Activated naive CD4-positive, alpha-beta T cell treated with anti-CD3 and anti-CD28 coated beads, Interleukin-2, amount 50 U/mL, for 72 hours (primary cell): Measurements from ENCODE around the gene RAD51B. TPM values are rescaled to one million over a fixed set of nuclear protein-coding genes. Genes with fewer than 3 reads are reported as not detected.
A peak's percentile ranks its signal among the peaks of the same experiment; 100 is the strongest.

ENCODE experiments used
- ATAC-seq, 2 donors: fragments of 150-1000 bp; cut with Tn5 transposase; 2 replicates each; pipeline ENCODE4 v1.10.0; 2021; ENCODE audit warnings: mild to moderate bottlenecking in 2 of 2, moderate library complexity in 2 of 2
- DNase-seq, 2 donors: peaks; one replicate each; pipeline ENCODE4 v3.0.0; 2021 to 2022; ENCODE audit warnings: low spot score in 2 of 2
- H3K27ac Mint-ChIP-seq, 2 donors: one replicate each; pipeline ENCODE4 v1.8.0; 2022; ENCODE audit warnings: mild to moderate bottlenecking in 2 of 2, mixed read lengths in 2 of 2
- H3K36me3 Mint-ChIP-seq, 2 donors: one replicate each; pipeline ENCODE4 v1.8.0; 2022; ENCODE audit warnings: mixed read lengths in 2 of 2
- H3K9me3 Mint-ChIP-seq, 2 donors: one replicate each; pipeline ENCODE4 v1.8.0; 2022; ENCODE audit warnings: mixed read lengths in 2 of 2
- total RNA-seq, 2 donors: library from RNA; stranded (reverse); gene quantifications; one replicate each; pipeline ENCODE4 v1.2.3, GENCODE V29; 2022

RAD51B gene
- total RNA-seq, 2 donors from 2014 or later, result 36.5 to 53.0 TPM

DNA sequence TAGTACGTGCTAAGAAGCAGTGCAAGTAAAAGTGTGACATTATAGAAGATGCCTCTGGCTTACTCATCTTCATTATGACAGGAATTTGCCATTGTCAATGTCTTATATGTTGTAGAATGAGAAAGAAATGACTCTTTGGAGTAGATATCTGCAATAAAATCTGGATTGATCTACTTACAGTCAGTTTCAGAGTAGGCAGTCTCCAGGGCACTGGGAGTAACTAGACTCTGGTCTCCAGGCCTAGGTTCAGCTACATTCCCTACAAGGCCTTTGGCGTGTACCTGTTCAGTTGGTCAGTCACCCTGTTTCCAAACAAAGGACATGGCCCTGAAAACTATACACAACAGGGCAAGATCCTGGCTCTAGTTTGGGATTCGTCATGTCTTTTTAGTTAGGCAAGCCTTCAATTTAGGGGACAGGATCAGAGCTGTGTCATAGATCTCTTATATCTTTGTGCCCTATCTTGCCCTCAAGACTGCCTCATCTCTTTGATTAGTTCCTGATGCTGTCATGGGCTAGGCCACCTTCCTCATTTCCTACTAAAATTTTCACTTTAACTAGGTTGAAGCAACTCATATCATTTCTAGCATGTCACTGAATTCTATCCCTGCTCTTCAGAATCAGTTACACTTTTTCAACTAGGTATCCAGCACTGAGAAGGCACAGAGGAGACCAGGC, 410.0 kb downstream of the RAD51B start:
- no peaks in the 10 kb centered on the region for H3K9me3 Mint-ChIP-seq
- H3K36me3 Mint-ChIP-seq, result peaks cover 0 to 4% of the 10 kb centered on the region in 2 donors
- ATAC-seq, result peak; percentile 42 to 72
- no peak for DNase-seq
- peak overlapping the region; percentile 33 to 43 for H3K27ac Mint-ChIP-seq

- H3K36me3 Mint-ChIP-seq, result peaks cover 0 to 4% of the 10 kb centered on the region in 2 donors
- H3K9me3 Mint-ChIP-seq, result no peaks in the 10 kb centered on the region
- H3K27ac Mint-ChIP-seq, result peak overlapping the region in 1 of 2 donors; percentile 43
- ATAC-seq, result peak; percentile 38 to 43
- no peak for DNase-seq
Measured at GRCh38 chr14:68230202-68230949, 410.8 kb downstream of the RAD51B start.

GRCh38 chr14:68230950-68231717, 411.6 kb downstream of the RAD51B start:
- Mint-ChIP-seq H3K9me3 (no peaks in the 10 kb centered on the region), H3K36me3 (peaks cover 0 to 4% of the 10 kb centered on the region in 2 donors), H3K27ac (no peak overlapping the region)
- DNase-seq, result no peak
- no peak for ATAC-seq

DNA sequence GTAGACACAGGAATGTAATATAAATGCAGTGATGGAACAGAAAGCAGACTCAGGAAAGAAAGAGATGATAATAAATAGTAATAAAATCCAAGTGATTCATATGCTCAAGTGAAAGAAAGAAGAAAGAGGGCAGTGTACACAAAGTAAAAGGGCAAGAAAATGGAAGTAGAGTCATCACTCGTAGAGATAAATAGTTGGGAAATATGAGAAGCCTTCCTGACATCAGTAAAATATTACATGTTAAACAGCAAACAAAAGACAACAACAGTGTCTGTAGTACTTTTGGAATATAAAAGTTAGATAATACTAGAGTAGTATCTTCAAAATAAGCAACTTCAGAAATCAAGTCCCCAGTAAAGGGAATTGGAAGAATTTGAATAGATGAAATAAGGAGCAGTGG, 412.3 kb downstream of the RAD51B start:
- DNase-seq (no peak), ATAC-seq (no peak)
- Mint-ChIP-seq H3K27ac (no peak overlapping the region), H3K36me3 (no peaks in the 10 kb centered on the region), H3K9me3 (no peaks in the 10 kb centered on the region)

DNA sequence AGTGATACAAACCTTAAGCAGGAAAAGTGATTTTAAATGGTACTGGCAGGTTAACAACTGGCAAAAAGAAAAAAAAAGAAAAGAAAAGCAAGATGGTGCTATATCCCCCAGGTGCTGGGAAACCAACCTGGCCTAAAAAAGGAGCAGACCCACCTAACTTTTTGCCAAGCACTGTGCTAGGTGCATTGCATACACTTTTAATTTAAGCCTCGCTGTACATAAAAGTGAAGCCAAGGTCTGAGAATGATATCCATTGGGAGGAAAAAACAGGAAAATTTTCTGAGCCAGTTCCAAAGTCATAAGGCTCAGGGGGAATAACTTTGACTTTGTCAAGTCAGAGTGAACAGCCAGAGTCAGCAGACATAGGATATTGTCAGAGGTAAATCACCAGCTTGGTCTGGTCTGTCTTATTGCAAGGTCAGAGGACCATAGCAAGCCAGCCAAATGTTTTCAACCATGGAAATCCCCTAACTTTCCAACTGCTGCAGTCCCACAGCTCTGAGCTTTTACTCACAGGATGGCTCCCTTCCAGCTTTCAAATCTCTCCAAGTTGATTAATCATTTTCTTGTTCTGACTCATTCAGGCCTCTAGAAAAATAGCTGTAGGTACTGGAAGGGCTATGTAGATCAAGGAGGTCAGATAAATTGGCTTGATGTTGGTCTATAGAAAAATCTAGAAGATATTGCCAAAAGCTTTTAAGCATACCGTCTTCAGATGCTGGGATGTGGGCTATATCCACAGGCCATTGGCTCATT, 412.9 kb downstream of the RAD51B start:
- ATAC-seq (peak; percentile 88 to 94), DNase-seq (peak; percentile 49 to 70)
- Mint-ChIP-seq H3K36me3 (no peaks in the 10 kb centered on the region), H3K27ac (no peak overlapping the region), H3K9me3 (no peaks in the 10 kb centered on the region)

- ATAC-seq, result no peak
- no peaks in the 10 kb centered on the region for H3K9me3 Mint-ChIP-seq
- no peaks in the 10 kb centered on the region for H3K36me3 Mint-ChIP-seq
- H3K27ac Mint-ChIP-seq, result no peak overlapping the region
- no peak for DNase-seq
Measured at GRCh38 chr14:68233101-68233784, 413.7 kb downstream of the RAD51B start.

DNA sequence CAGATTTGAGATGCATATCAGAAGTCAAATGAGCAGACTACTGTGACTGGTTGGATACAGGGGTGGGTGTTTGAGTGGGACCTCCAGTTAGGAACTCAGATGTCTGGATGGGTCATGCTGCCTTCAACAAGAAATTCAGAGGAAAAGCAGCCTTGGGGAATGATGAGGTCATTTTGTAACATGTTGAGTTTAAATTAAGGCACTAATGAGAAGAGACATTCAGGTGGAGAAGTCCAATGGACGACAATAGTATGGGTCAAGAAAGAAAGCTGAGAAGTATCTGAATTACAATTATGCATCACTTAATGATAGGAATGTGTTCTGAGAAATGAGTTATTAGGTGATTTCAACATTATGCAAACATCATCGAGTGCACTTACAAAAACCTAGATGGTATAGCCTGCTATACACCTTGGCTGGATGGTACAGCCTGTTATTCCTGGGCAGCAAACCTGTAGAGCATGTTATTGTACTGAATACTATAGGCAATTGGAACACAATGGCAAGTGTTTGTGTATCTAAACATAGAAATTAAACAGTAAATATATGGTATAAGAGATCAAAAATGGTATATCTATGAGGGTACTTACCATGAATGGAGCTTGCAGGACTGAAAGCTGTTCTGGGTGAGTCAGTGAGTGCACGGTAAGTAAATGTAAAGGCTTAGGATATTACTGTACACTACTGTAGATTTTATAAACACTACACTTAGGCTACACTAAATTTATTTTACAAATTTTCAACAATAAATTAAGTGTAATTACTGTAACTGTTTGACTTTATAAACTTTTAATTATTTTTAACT, 414.7 kb downstream of the RAD51B start:
- DNase-seq, result no peak
- ATAC-seq, result no peak
- Mint-ChIP-seq H3K27ac (no peak overlapping the region), H3K9me3 (no peaks in the 10 kb centered on the region), H3K36me3 (no peaks in the 10 kb centered on the region)

GRCh38 chr14:68235011-68235410, 415.4 kb downstream of the RAD51B start:
- DNase-seq (no peak), ATAC-seq (no peak)
- Mint-ChIP-seq H3K27ac (no peak overlapping the region), H3K9me3 (no peaks in the 10 kb centered on the region), H3K36me3 (no peaks in the 10 kb centered on the region)

GRCh38 chr14:68236582-68237458, 417.2 kb downstream of the RAD51B start:
- Mint-ChIP-seq H3K9me3 (no peaks in the 10 kb centered on the region), H3K36me3 (no peaks in the 10 kb centered on the region), H3K27ac (no peak overlapping the region)
- no peak for ATAC-seq
- no peak for DNase-seq

DNA sequence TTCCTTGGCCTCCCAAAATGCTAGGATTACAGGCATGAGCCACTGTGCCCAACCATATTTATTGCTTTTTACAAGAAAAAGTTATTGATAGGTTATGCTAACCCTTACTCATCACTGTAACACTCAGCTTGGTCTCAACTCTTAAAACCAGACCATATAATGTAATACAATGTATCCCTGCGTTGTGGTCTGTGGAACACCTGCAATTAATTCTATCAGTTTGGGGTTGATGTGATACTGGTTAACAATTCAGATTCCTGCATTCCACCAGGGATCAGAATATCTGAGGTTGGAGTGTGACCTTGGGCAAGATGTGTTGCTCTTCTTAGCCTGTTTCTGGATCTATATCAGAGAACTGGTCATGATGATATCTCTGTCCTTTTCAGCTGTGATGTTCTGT, 419.0 kb downstream of the RAD51B start:
- no peak for DNase-seq
- no peak for ATAC-seq
- no peaks in the 10 kb centered on the region for H3K9me3 Mint-ChIP-seq
- no peak overlapping the region for H3K27ac Mint-ChIP-seq
- no peaks in the 10 kb centered on the region for H3K36me3 Mint-ChIP-seq

DNA sequence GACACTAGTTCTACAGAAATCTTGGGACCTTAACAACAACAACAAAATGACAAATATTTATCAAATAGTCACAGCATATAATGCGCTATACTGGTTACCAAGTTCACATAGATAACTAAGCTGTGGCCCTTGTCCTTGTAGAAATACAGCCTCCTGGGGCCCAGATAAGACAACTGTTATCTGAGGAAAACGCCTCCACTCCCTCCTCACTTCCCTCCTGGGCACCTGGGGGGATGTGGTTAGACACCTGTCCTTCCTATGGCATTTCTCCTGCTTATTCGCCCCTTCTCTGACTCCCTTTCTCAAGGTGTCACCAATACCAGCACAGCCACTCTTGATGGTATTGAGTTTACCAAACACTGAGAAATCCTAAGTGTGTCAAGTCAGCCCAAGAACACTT, 419.4 kb downstream of the RAD51B start:
- H3K27ac Mint-ChIP-seq, result no peak overlapping the region
- H3K9me3 Mint-ChIP-seq, result no peaks in the 10 kb centered on the region
- no peak for ATAC-seq
- H3K36me3 Mint-ChIP-seq, result no peaks in the 10 kb centered on the region
- no peak for DNase-seq

DNA sequence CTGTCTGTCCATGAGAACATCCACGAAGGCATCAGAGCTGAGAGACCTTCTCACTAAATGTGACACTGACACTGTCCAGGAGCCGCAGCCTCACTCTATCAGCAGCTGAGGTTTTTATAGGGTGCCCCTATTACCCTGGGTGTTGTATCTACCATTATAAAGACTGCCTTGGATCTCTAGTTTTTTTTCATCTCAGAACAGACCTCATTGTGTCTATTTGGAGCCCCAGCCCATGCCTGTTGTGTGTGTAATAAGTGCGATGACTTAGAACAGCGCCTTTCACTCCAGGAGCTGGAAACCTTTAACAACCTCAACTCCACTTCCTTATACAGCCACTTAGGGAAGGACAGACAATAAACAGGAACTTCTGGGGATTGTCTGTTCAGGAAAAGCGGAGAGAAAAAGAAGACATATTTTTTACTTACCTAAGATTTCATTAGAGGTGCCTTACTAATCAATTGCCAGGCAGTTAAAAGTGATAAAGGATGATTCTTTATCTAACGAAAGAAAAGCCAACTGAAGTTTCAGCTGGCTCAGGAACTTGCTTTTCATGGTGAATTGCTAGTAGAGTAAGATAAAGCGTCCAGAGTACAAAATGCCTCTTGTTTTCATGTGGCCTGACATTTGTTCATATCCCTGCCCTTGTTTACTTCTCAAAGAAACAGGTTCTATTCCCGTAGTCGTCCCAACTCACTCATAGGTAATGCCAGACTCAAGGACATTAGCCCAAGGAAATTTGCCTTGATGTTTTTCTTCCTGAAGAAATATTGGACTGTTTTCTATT, 420.6 kb downstream of the RAD51B start:
- no peak overlapping the region for H3K27ac Mint-ChIP-seq
- ATAC-seq (no peak), DNase-seq (no peak)
- H3K9me3 Mint-ChIP-seq, result no peaks in the 10 kb centered on the region
- no peaks in the 10 kb centered on the region for H3K36me3 Mint-ChIP-seq

DNA sequence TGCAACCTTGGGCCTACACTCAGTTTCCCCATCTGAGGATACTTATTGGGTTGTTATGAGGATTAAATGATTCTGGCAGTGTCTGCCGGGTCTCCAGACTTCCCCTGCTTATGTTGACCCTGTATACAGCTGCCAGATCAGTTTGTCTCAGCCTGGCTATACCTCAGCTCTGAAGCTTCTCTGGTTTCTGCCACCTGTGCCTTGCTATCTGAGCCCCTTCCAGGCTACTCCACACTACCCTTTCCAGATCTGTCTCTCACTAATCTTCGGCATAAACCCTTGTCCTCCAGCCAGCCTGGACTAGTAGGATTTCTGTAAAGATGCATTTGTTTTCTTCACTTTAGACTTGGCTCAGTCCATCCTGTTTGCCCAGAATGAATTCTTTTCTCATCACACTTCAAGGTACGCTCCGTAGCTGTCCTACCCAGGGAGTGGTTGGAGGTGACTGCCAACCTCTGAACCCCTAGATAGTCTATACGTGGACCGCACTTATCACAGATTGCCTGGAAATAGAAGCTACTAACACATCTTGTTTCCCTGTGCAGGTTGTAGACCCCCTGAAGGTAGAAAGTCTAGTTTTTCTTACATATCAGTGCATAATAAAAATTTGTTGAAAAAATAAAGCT, 422.4 kb downstream of the RAD51B start:
- Mint-ChIP-seq H3K9me3 (no peaks in the 10 kb centered on the region), H3K27ac (peak overlapping the region in 1 of 2 donors; percentile 22), H3K36me3 (no peaks in the 10 kb centered on the region)
- no peak for DNase-seq
- no peak for ATAC-seq
